HEK293 (cell line): ENCODE data around the gene SPACDR.

ENCODE experiments used
- CTCF ChIA-PET: fragments of 350-600 bp; formaldehyde crosslinking; extraction: SDS; loops from one replicate; lab custom pipeline; 2021; ENCODE audit warnings: antibody characterized with exemption; lab: Yijun Ruan, JAX
- POLR2A ChIA-PET: fragments of 300-600 bp; formaldehyde crosslinking; extraction: SDS; loops from one replicate; lab custom pipeline; 2020; ENCODE audit warnings: antibody characterized with exemption, inconsistent platforms; lab: Yijun Ruan, JAX
- H3K27ac ChIP-seq: fragments of 200-500 bp; sonication (Bioruptor generic); 2 replicates; pipeline ENCODE4 v1.5.1; 2014; ENCODE audit warnings: low read depth, low read length, control low read depth, inconsistent platforms; ENCODE audit errors: extremely low read depth
- H3K36me3 ChIP-seq, 2 experiments: fragments of 200-500 bp in 1 of 2; sonication (Bioruptor generic) in 1 of 2; 1 replicate in 1 of 2; 2 replicates in 1 of 2; pipeline ENCODE4 v1.5.1; 2014 to 2017; ENCODE audit warnings: inconsistent platforms in 2 of 2, low read length in 2 of 2; ENCODE audit not compliant: control insufficient read depth in 2 of 2, insufficient read depth in 1 of 2
- H3K4me1 ChIP-seq: fragments of 200-500 bp; sonication (Bioruptor generic); 2 replicates; pipeline ENCODE4 v1.5.1; 2014; ENCODE audit warnings: mild to moderate bottlenecking, low read length, inconsistent platforms; ENCODE audit not compliant: control insufficient read depth, insufficient read depth
- H3K4me3 ChIP-seq: 2 replicates; pipeline ENCODE4 v1.5.1; 2011; ENCODE audit warnings: low read depth, mild to moderate bottlenecking, control low read depth, low read length, moderate library complexity
- H3K9me3 ChIP-seq: fragments of 200-500 bp; sonication (Bioruptor generic); 2 replicates; pipeline ENCODE4 v1.5.1; 2014; ENCODE audit warnings: low read depth, low read length, inconsistent platforms; ENCODE audit not compliant: control insufficient read depth, insufficient read depth
- EGR2 ChIP-seq: fragments of 450-650 bp; formaldehyde crosslinking; IDR thresholded peaks from 2 replicates; pipeline ENCODE4 v1.5.1; 2016; ENCODE audit warnings: low read depth, missing biosample characterization, missing genetic modification characterization
- GLIS1 ChIP-seq: fragments of 450-650 bp; formaldehyde crosslinking; IDR thresholded peaks from 2 replicates; pipeline ENCODE4 v1.5.1; 2016; ENCODE audit warnings: missing biosample characterization, missing genetic modification characterization
- PRDM1 ChIP-seq: fragments of 450-650 bp; formaldehyde crosslinking; IDR thresholded peaks from 2 replicates; pipeline ENCODE4; 2016; ENCODE audit warnings: missing biosample characterization, missing genetic modification characterization
- REPIN1 ChIP-seq: fragments of 450-650 bp; formaldehyde crosslinking; IDR thresholded peaks from 2 replicates; pipeline ENCODE4 v1.5.1; 2017; ENCODE audit warnings: missing biosample characterization, missing genetic modification characterization, low read depth
- SP2 ChIP-seq: fragments of 450-650 bp; formaldehyde crosslinking; IDR thresholded peaks from 2 replicates; pipeline ENCODE4 v1.5.1; 2016; ENCODE audit warnings: missing biosample characterization, missing genetic modification characterization
- SP3 ChIP-seq: fragments of 450-650 bp; formaldehyde crosslinking; IDR thresholded peaks from 2 replicates; pipeline ENCODE4 v1.5.1; 2016; ENCODE audit warnings: missing biosample characterization, missing genetic modification characterization
- TCF7L2 ChIP-seq: IDR thresholded peaks from 2 replicates; pipeline ENCODE4 v1.6.1; 2011; ENCODE audit warnings: low read depth, mild to moderate bottlenecking, inconsistent platforms, low read length, moderate library complexity, borderline replicate concordance
- WT1 ChIP-seq: fragments of 450-650 bp; formaldehyde crosslinking; IDR thresholded peaks from 2 replicates; pipeline ENCODE4 v1.5.1; 2016; ENCODE audit warnings: missing biosample characterization, missing genetic modification characterization
- ZFP3 ChIP-seq: fragments of 450-650 bp; formaldehyde crosslinking; IDR thresholded peaks from 2 replicates; pipeline ENCODE4 v1.5.1; 2016; ENCODE audit warnings: low read depth, missing biosample characterization, missing genetic modification characterization
- ZNF112 ChIP-seq: fragments of 450-650 bp; formaldehyde crosslinking; IDR thresholded peaks from 2 replicates; pipeline ENCODE4 v1.5.0; 2017; ENCODE audit warnings: missing biosample characterization, missing genetic modification characterization
- ZNF148 ChIP-seq: fragments of 450-650 bp; formaldehyde crosslinking; IDR thresholded peaks from 2 replicates; pipeline ENCODE4 v1.5.0; 2017; ENCODE audit warnings: missing biosample characterization, missing genetic modification characterization, borderline replicate concordance
- ZNF223 ChIP-seq: fragments of 450-650 bp; formaldehyde crosslinking; IDR thresholded peaks from 2 replicates; pipeline ENCODE4 v1.5.1; 2016; ENCODE audit warnings: missing biosample characterization, missing genetic modification characterization
- ZNF23 ChIP-seq: fragments of 450-650 bp; formaldehyde crosslinking; IDR thresholded peaks from 2 replicates; pipeline ENCODE4 v1.5.1; 2016; ENCODE audit warnings: missing biosample characterization, missing genetic modification characterization, borderline replicate concordance
- ZNF24 ChIP-seq: fragments of 450-650 bp; formaldehyde crosslinking; IDR thresholded peaks from 2 replicates; pipeline ENCODE4 v1.5.1; 2016; ENCODE audit warnings: missing biosample characterization, missing genetic modification characterization
- ZNF292 ChIP-seq: fragments of 450-650 bp; formaldehyde crosslinking; IDR thresholded peaks from 2 replicates; pipeline ENCODE4 v1.5.1; 2016; ENCODE audit warnings: low read depth, missing biosample characterization, missing genetic modification characterization, borderline replicate concordance
- ZNF311 ChIP-seq: fragments of 450-650 bp; formaldehyde crosslinking; IDR thresholded peaks from 2 replicates; pipeline ENCODE4 v1.5.1; 2017; ENCODE audit warnings: missing biosample characterization, missing genetic modification characterization, borderline replicate concordance
- ZNF335 ChIP-seq: fragments of 450-650 bp; formaldehyde crosslinking; conservative IDR thresholded peaks from 2 replicates; pipeline ENCODE4 v1.5.1; 2016; ENCODE audit warnings: missing biosample characterization, missing genetic modification characterization
- ZNF366 ChIP-seq: fragments of 450-650 bp; formaldehyde crosslinking; conservative IDR thresholded peaks from 2 replicates; pipeline ENCODE4 v1.5.1; 2016; ENCODE audit warnings: missing biosample characterization, missing genetic modification characterization
- ZNF488 ChIP-seq: fragments of 450-650 bp; formaldehyde crosslinking; IDR thresholded peaks from 2 replicates; pipeline ENCODE4 v1.5.1; 2016; ENCODE audit warnings: missing biosample characterization, missing genetic modification characterization
- ZNF501 ChIP-seq: fragments of 450-650 bp; formaldehyde crosslinking; IDR thresholded peaks from 2 replicates; pipeline ENCODE4 v1.5.1; 2016; ENCODE audit warnings: missing biosample characterization, missing genetic modification characterization
- ZNF548 ChIP-seq: fragments of 450-650 bp; formaldehyde crosslinking; IDR thresholded peaks from 2 replicates; pipeline ENCODE4 v1.5.1; 2016; ENCODE audit warnings: missing biosample characterization, missing genetic modification characterization
- ZNF629 ChIP-seq: fragments of 450-650 bp; formaldehyde crosslinking; IDR thresholded peaks from 2 replicates; pipeline ENCODE4 v1.5.1; 2017; ENCODE audit warnings: missing biosample characterization, missing genetic modification characterization
- ZNF677 ChIP-seq: fragments of 450-650 bp; IDR thresholded peaks from 2 replicates; pipeline ENCODE4 v1.5.0; 2018; ENCODE audit warnings: missing biosample characterization, mild to moderate bottlenecking, missing genetic modification characterization, moderate library complexity
- ZNF701 ChIP-seq: fragments of 450-650 bp; formaldehyde crosslinking; IDR thresholded peaks from 2 replicates; pipeline ENCODE4 v1.5.1; 2016; ENCODE audit warnings: missing biosample characterization, missing genetic modification characterization
- ZNF76 ChIP-seq: fragments of 450-650 bp; formaldehyde crosslinking; IDR thresholded peaks from 2 replicates; pipeline ENCODE4; 2016; ENCODE audit warnings: low read depth, missing biosample characterization, missing genetic modification characterization, borderline replicate concordance
- ZNF776 ChIP-seq: fragments of 450-650 bp; formaldehyde crosslinking; IDR thresholded peaks from 2 replicates; pipeline ENCODE4 v1.5.0; 2017; ENCODE audit warnings: missing biosample characterization, missing genetic modification characterization, borderline replicate concordance
- TF ChIP-seq, protein P1 (sequence below): fragments of 450-650 bp; formaldehyde crosslinking; IDR thresholded peaks from 2 replicates; pipeline ENCODE4 v1.5.1; 2016; ENCODE audit warnings: missing biosample characterization, missing genetic modification characterization
- TF ChIP-seq, protein P2 (sequence below): fragments of 450-650 bp; formaldehyde crosslinking; IDR thresholded peaks from 2 replicates; pipeline ENCODE4 v1.5.1; 2016; ENCODE audit warnings: missing biosample characterization, missing genetic modification characterization
- TF ChIP-seq, protein P3 (sequence below): fragments of 450-650 bp; formaldehyde crosslinking; conservative IDR thresholded peaks from 2 replicates; pipeline ENCODE4 v1.5.1; 2016; ENCODE audit warnings: low read depth, missing biosample characterization, missing genetic modification characterization

The SPACDR gene

DNA sequence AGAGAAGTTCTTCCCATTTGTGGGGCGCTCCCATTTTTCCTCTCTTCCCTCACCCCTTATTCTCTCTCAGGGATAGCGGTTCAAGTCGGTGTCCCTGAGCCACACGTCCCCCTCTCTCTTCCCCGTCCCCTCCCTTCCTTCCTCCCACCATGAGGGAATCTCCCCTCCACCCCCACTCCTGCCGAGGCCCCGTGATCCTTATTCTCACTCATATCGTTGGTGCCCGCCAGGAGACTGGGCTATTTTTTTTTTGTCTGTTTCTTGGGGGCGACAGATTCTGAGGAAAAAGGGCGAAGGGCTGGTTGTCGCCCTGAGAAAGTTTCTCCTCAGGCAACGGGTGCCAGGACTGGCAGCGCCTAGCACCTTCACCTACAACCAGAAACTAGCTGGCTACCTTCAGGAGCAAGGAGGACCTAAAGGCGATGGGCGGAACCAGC, 36.3 kb downstream of the SPACDR start (continued):
- TF ChIP-seq, protein P1, sequence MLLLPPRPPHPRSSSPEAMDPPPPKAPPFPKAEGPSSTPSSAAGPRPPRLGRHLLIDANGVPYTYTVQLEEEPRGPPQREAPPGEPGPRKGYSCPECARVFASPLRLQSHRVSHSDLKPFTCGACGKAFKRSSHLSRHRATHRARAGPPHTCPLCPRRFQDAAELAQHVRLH (tag by site-specific recombination), result no peak; the same call in 1 of the 2 replicates
- TF ChIP-seq ZNF335 (tag by site-specific recombination) (no peak), ZNF548 (peak; percentile 46; the same call in 1 of the 2 replicates), ZNF311 (tag by site-specific recombination) (no peak), ZNF629 (tag by site-specific recombination) (no peak), ZNF112 (tag by site-specific recombination) (no peak), SP2 (tag by site-specific recombination) (no peak), GLIS1 (tag by site-specific recombination) (no peak), ZNF488 (tag by site-specific recombination) (no peak), ZNF23 (tag by site-specific recombination) (no peak), ZFP3 (tag by site-specific recombination) (no peak), ZNF292 (tag by site-specific recombination) (no peak), ZNF24 (no peak), ZNF701 (tag by site-specific recombination) (no peak), TCF7L2 (no peak), ZNF776 (tag by site-specific recombination) (no peak), ZNF223 (tag by site-specific recombination) (no peak), ZNF677 (tag by site-specific recombination) (no peak)

DNA sequence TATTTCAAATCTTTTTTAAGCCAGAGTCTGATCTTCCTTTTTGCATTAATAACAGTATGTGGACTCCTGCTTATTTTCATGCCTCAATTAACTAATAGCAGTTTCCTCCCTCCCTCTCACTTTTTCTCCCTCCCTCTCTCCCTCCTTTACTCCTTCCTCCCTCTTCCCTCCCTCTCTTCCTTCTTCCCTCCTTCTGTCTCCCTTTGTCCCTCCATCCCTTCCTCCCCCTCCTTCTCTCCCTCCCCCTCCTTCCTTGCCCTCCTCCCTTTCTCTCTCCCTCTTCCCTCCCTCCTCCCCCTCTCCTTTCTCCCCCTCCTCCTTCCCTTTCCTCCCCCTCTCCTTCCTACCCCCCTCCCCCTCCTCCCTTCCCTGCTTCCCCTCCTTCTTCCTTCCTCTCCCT, 37.5 kb downstream of the SPACDR start:
- Histone ChIP-seq H3K4me3 (no peak overlapping the region), H3K9me3 (no peaks in the 10 kb centered on the region), H3K36me3 (peaks cover 0 to 11% of the 10 kb centered on the region in 2 experiments; a peak in 1 of 3 replicates), H3K4me1 (peaks cover 4% of the 10 kb centered on the region), H3K27ac (no peak overlapping the region)
- POLR2A ChIA-PET, result no interaction called here
- CTCF ChIA-PET, result interaction anchor here (1.0 kb wide), 1 partner anchor 19 kb away, joined by 4 read pairs; no protein-coding TSS in a partner anchor
- TF ChIP-seq, protein P2, sequence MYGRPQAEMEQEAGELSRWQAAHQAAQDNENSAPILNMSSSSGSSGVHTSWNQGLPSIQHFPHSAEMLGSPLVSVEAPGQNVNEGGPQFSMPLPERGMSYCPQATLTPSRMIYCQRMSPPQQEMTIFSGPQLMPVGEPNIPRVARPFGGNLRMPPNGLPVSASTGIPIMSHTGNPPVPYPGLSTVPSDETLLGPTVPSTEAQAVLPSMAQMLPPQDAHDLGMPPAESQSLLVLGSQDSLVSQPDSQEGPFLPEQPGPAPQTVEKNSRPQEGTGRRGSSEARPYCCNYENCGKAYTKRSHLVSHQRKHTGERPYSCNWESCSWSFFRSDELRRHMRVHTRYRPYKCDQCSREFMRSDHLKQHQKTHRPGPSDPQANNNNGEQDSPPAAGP (tag by site-specific recombination), result peak; percentile 56; the same call in 1 of the 2 replicates
- peak; percentile 59 for TF ChIP-seq SP2 (tag by site-specific recombination)
- no peak for TF ChIP-seq ZNF501 (tag by site-specific recombination)
- TF ChIP-seq ZNF366, result peak; percentile 93
- TF ChIP-seq ZNF488 (tag by site-specific recombination), result no peak
- TF ChIP-seq ZNF76 (tag by site-specific recombination), result no peak
- peak; percentile 83 for TF ChIP-seq WT1 (tag by site-specific recombination)
- peak; percentile 65 for TF ChIP-seq SP3 (tag by site-specific recombination)
- TF ChIP-seq, protein P3, sequence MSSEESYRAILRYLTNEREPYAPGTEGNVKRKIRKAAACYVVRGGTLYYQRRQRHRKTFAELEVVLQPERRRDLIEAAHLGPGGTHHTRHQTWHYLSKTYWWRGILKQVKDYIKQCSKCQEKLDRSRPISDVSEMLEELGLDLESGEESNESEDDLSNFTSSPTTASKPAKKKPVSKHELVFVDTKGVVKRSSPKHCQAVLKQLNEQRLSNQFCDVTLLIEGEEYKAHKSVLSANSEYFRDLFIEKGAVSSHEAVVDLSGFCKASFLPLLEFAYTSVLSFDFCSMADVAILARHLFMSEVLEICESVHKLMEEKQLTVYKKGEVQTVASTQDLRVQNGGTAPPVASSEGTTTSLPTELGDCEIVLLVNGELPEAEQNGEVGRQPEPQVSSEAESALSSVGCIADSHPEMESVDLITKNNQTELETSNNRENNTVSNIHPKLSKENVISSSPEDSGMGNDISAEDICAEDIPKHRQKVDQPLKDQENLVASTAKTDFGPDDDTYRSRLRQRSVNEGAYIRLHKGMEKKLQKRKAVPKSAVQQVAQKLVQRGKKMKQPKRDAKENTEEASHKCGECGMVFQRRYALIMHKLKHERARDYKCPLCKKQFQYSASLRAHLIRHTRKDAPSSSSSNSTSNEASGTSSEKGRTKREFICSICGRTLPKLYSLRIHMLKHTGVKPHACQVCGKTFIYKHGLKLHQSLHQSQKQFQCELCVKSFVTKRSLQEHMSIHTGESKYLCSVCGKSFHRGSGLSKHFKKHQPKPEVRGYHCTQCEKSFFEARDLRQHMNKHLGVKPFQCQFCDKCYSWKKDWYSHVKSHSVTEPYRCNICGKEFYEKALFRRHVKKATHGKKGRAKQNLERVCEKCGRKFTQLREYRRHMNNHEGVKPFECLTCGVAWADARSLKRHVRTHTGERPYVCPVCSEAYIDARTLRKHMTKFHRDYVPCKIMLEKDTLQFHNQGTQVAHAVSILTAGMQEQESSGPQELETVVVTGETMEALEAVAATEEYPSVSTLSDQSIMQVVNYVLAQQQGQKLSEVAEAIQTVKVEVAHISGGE (tag by site-specific recombination), result no peak
- TF ChIP-seq ZNF148, result no peak
- TF ChIP-seq EGR2, result peak; percentile 63; the same call in 1 of the 2 replicates
- peak; percentile 85 for TF ChIP-seq PRDM1 (tag by site-specific recombination)
- no peak for TF ChIP-seq REPIN1 (tag by site-specific recombination)
